ENCODE data around the gene LRRC8C. TPM values are rescaled to one million over a fixed set of nuclear protein-coding genes. Genes with fewer than 3 reads are reported as not detected.

LRRC8C gene
- total RNA-seq, 1 donor from 2014 or later: 6.8 TPM

Other genes starting within 250 kb of the LRRC8C start
- gene LRRC8B, start 108.3 kb upstream of the LRRC8C start, total RNA-seq: 2.5 TPM
- gene LRRC8D, start 187.9 kb downstream of the LRRC8C start, total RNA-seq: 6.8 TPM

All from left ventricle myocardium superior (tissue), 1 donor.